Measurements from ENCODE around the gene YAP1. TPM values are rescaled to one million over a fixed set of nuclear protein-coding genes. Genes with fewer than 3 reads are reported as not detected.

Gene YAP1
- not detected in 2 replicates for total RNA-seq (2014; rRNA removed; shearing (Covaris generic))
- 0.11 TPM in 1 of 2 replicates, not detected in the other for total RNA-seq (2022)
- percentile 16 among the genes with signal in this experiment for Bru-seq, nascent RNA
- percentile 13 among the genes with signal in this experiment for BruChase-seq, experiment 1, labeled RNA remaining after a 6-hour chase
- BruChase-seq, experiment 2, labeled RNA remaining after a 2-hour chase, result percentile 18 among the genes with signal in this experiment
- long read RNA-seq, result 0 reads

DNA sequence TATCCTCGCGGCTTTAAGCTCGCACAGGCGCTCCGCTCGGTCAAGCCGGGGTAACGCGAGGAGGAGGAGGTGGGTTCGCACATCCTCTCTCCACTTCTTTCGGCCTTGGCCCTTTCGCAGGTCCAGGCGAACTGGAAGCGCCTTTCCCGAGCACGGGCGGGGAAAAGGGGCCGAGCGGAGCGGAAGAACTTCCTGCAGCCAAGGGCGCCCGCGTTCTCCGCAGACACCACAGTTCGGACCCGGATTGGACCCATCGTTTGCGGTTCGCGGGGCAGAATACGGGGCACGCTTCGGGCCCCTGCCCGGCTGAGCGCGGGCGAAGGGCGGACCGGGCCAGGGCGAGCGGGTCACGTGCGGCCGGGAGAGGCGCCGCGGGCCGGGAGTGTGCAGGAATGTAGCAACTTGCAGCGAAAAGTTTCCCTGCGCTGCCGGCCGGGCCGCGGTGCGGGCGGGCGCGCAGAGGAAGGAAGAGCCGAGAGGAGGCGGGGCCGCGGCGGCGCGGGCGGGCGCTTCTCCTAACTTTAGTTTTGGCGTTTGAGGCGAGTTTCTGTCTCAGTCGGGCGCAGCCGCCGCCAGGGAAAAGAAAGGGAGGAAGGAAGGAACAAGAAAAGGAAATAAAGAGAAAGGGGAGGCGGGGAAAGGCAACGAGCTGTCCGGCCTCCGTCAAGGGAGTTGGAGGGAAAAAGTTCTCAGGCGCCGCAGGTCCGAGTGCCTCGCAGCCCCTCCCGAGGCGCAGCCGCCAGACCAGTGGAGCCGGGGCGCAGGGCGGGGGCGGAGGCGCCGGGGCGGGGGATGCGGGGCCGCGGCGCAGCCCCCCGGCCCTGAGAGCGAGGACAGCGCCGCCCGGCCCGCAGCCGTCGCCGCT lies at the start of gene YAP1:
Gene YAP1, plus strand, starts transcription at position 552 of the 865 bp plus-strand sequence. CDS start 402 bp downstream, outside the sequence.
- peak within 1 kb of the TSS; percentile 92 for H2AFZ ChIP-seq (ENCODE audit: low read length)
- no peaks in the 10 kb centered on the region for H3K9me3 ChIP-seq (ENCODE audit: low read length)
- H3K36me3 ChIP-seq (ENCODE audit: insufficient read depth, low read length), result no peaks in the 10 kb centered on the region
- DNase-seq (ENCODE audit: low spot score), result peak; percentile 74
- TF ChIP-seq CTCF (conservative IDR thresholded peaks at IDR 0.05; ENCODE audit: low read length), result no peak
- no peak for TF ChIP-seq EZH2phosphoT487 (IDR thresholded peaks at IDR 0.05; ENCODE audit: borderline replicate concordance, low read depth, low read length)
- no peaks in the 10 kb centered on the region for H3K79me2 ChIP-seq (ENCODE audit: insufficient read depth, low read depth, low read length)
- H3K4me1 ChIP-seq (ENCODE audit: insufficient read depth, low read length, poor library complexity, severe bottlenecking), result no peaks in the 10 kb centered on the region
- peak within 1 kb of the TSS; percentile 67 for H3K4me3 ChIP-seq (ENCODE audit: low read depth, low read length, poor library complexity, severe bottlenecking)
- BruUV-seq (replicated peaks), result no TSS peak
- no peaks in the 10 kb centered on the region for H4K20me1 ChIP-seq (ENCODE audit: insufficient read depth, low read length)
- ChIA-PET POLR2A (interaction anchor here (0.6 kb wide), 1 partner anchor 11 kb away, joined by 3 read pairs; no protein-coding TSS in a partner anchor), CTCF (ENCODE audit: unreplicated experiment) (no interaction called here)
- no peaks in the 10 kb centered on the region for H3K9me2 ChIP-seq (ENCODE audit: insufficient read depth, low read length)
- no peak within 1 kb of the TSS for H3K27ac ChIP-seq (ENCODE audit: low read depth, low read length, poor library complexity, severe bottlenecking)
- H3K4me2 ChIP-seq (ENCODE audit: low read length), result peak within 1 kb of the TSS; percentile 93
- intact Hi-C loops (cut with micrococcal nuclease; ENCODE audit: unreplicated experiment), result no loop called here

DNA sequence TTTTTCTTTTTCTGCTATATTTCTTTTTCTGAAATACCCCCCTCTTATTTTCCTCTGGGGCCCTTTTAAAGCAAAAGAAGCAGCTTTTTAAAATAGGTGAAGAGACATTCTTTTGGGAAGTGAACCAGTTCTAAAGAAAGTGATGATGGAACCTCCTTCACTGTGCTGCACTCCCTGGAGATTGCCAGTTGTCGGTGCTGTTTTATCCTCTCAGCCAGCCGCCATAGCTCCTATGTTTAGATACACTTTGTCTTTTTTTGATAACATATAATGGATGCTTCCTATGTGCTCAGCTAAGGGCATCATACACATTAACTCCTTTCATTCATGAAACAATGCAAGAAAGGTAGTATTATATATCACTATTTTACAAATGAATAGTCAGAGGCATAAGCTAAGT lies 49.0 kb upstream of the YAP1 start:
- no peaks in the 10 kb centered on the region for H3K36me3 ChIP-seq (ENCODE audit: insufficient read depth, low read length)
- H3K4me2 ChIP-seq (ENCODE audit: low read length), result no peak overlapping the region
- intact Hi-C loops (cut with micrococcal nuclease; ENCODE audit: unreplicated experiment), result no loop called here
- no peak overlapping the region for H3K27ac ChIP-seq (ENCODE audit: low read depth, low read length, poor library complexity, severe bottlenecking)
- no peak overlapping the region for H2AFZ ChIP-seq (ENCODE audit: low read length)
- BruUV-seq (replicated peaks), result no TSS peak
- no peaks in the 10 kb centered on the region for H3K4me1 ChIP-seq (ENCODE audit: insufficient read depth, low read length, poor library complexity, severe bottlenecking)
- ChIA-PET POLR2A (interaction anchor here (0.8 kb wide), 1 partner anchor 16 kb away, joined by 3 read pairs; no protein-coding TSS in a partner anchor), CTCF (ENCODE audit: unreplicated experiment) (no interaction called here)
- H3K9me3 ChIP-seq (ENCODE audit: low read length), result no peaks in the 10 kb centered on the region
- H3K9me2 ChIP-seq (ENCODE audit: insufficient read depth, low read length), result no peaks in the 10 kb centered on the region
- H3K79me2 ChIP-seq (ENCODE audit: insufficient read depth, low read depth, low read length), result no peaks in the 10 kb centered on the region
- no peak for DNase-seq (ENCODE audit: low spot score)
- TF ChIP-seq CTCF (conservative IDR thresholded peaks at IDR 0.05; ENCODE audit: low read length) (no peak), EZH2phosphoT487 (IDR thresholded peaks at IDR 0.05; ENCODE audit: borderline replicate concordance, low read depth, low read length) (no peak)
- H4K20me1 ChIP-seq (ENCODE audit: insufficient read depth, low read length), result no peaks in the 10 kb centered on the region
- no peak overlapping the region for H3K4me3 ChIP-seq (ENCODE audit: low read depth, low read length, poor library complexity, severe bottlenecking)

All from OCI-LY7 (cell line).